Measurements from ENCODE around the gene TMEFF2. TPM values are rescaled to one million over a fixed set of nuclear protein-coding genes. Genes with fewer than 3 reads are reported as not detected.
"Not testable (repeated sequence)": the region's sequence is repeated elsewhere in the genome, so short reads cannot be mapped to it uniquely, and the experiment has no call there.

Gene TMEFF2
- total RNA-seq, 1 donor from 2014 or later: not detected

GRCh38 chr2:191932286-191932685 lies 262.4 kb downstream of the TMEFF2 start:
- DNase-seq (ENCODE audit: low read depth): no peak

- no peak for DNase-seq (ENCODE audit: low read depth)
Observed at GRCh38 chr2:191931329-191931728, 263.4 kb downstream of the TMEFF2 start.

GRCh38 chr2:191930205-191930604 lies 264.5 kb downstream of the TMEFF2 start:
- no peak for DNase-seq (ENCODE audit: low read depth)

GRCh38 chr2:191929288-191929687 lies 265.4 kb downstream of the TMEFF2 start:
- DNase-seq (ENCODE audit: low read depth): no peak

DNA sequence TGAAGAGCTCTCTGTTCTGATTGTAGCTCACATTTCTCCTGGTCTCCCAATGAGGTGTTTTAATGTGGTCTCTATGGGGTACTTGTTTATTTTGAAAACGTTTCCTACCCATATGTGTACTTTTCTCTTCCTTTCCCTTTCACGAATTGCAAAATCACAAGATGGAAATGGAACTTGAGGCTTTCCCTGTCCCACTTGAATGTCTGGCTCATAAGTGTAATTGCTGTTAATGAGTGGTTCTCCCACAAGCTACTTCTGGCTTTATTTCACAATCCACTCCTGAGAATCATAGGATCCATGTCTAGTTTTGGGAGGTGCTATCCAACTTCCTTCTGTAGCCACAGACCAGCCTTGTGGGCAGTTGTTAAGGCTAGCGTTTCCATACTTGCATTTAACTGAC lies 266.7 kb downstream of the TMEFF2 start:
- DNase-seq (ENCODE audit: low read depth): peak; percentile 99

DNA sequence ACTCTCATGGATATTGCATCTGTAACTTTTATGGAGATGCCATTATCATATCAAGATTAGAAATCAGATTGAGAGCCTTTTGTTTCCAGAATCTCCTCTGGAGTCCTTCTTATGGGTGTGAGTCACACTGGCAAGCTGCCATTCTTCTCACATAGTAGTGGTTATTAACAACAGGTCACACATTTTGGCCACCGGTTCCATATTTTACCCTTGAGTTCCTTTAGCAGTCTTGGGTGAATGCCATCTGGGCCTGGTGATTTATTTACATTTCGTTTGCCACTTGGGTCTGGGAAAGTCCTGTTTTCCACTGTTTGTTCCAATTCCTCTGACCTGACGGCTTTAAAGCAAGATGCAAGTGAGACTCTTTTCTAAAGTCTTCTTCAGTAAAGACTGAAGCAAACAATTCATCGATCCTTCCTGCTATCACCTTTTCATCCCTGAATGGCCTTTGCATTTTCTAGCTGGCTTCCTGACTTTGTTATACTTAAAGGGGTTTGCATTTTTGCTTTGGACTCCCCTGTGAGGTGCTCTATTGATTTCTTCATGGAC lies 267.3 kb downstream of the TMEFF2 start:
- DNase-seq (ENCODE audit: low read depth): peak; percentile 100

GRCh38 chr2:191926671-191927070 lies 268.1 kb downstream of the TMEFF2 start:
- no peak for DNase-seq (ENCODE audit: low read depth)

- peak; percentile 87 for DNase-seq (ENCODE audit: low read depth)
Observed at GRCh38 chr2:191923652-191923997, 271.1 kb downstream of the TMEFF2 start.

DNA sequence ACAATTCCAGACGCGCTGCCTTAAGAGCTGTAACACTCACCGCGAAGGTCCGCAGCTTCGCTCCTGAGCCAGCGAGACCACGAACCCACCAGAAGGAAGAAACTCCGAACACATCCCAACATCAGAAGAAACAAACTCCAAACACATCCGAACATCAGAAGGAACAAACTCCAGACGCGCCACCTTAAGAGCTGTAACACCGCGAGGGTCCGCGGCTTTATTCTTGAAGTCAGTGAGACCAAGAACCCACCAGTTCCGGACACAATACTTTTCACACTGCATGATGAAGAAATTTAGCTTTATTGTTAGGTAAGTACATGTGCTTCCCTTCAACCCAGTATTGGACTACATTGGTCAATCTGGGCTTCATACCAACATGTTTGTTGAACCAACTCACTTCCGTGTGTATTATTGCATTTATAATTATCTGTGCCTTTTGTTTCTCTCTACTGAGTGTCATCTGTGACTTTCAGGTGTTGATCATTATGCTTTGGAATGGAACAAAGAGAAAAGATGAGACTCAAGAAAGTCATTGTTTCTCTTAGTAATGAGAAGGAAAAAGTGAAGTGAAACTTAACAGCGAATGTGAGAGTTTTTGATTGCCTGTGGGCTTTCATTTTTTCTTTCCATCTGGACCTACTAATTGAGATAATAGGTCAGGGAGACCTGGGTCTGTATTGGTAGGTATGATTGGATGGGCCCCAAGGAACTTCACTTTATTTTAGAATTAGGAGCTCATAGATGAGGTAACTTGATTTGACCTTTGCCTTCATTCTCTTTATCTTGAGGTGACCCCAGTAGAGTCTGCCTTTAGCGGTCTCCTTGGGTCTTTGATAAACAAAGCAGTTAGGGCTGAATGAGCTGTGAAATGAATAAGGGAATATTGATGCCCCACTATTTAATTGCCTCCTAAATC lies 271.7 kb downstream of the TMEFF2 start:
- no peak for DNase-seq (ENCODE audit: low read depth)

- DNase-seq (ENCODE audit: low read depth): not testable (repeated sequence)
Observed at GRCh38 chr2:191921650-191922049, 273.1 kb downstream of the TMEFF2 start.

GRCh38 chr2:191920502-191920901 lies 274.2 kb downstream of the TMEFF2 start:
- DNase-seq (ENCODE audit: low read depth): no peak

DNA sequence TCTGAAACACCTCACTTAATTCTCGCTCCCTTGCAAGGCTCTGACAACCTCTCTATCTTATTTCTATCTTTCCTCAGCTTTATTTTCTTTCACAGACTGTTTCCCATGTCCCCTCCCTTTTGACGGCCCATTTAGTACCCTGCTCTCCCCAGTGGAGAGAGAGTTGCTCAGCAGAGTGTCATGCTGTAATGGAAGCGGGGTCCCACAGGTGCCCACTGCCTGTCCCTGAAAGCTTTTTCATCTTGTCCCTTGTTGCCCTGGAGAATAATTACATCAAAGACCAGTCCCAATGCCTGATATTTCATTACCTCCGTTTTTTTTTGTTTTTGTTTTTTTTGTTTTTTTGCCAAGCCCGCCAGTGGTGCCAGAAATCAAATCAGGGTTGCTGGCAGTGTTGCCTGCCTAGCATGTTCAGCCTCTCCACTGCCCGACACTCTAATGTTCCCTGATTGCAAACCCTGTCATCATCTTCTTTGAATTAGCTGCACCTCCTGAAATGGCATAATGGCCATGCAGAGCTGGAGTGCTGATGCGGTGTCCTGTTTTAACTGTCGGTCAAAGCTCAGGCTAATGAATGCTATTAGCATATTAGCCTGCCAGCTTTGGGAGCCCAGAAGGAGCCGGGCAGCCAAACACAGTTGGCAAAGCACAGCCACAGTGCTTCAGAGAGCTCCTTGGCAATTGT lies 276.6 kb downstream of the TMEFF2 start:
- no peak for DNase-seq (ENCODE audit: low read depth)

DNA sequence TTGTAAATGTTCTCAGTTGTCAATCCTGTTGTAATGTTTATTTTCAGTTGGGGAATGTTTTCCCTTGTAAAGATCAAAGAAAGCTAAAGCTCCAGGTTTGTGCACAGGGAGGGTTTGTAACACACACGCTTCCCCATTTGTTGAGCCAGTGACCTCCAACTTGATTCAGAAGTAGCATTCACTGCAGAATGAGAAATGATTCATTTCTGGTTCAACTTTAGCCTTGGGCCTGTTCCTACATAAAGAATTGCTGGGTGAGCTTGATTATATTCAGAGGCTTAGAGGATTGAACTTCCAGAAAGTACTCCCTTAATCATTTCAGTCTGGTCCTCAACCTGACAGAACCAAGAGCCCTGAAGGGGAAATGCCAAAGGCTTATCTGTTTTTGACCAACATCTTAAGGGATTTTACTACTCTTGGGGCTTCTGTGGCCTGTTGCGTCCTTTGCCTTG lies 277.3 kb downstream of the TMEFF2 start:
- DNase-seq (ENCODE audit: low read depth): peak; percentile 71

DNA sequence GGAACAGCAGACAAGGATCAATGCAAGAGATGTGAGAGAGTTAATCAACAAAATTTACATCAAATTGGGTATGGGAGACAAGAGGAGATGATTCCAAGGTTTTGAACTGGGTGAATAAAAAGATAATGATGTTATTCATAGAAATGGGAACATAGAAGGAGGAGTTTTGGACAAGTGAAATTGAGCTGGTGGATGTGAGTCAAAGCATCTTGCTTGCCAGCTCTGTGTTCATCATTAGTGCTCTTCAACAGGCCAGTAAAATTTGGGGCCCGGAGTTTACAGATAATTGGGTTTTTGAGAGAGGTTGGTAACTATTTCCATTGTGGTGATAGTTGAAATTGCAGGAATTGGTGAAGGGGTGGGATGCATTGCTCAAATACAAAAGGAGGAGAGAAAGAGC lies 277.9 kb downstream of the TMEFF2 start:
- DNase-seq (ENCODE audit: low read depth): no peak

DNA sequence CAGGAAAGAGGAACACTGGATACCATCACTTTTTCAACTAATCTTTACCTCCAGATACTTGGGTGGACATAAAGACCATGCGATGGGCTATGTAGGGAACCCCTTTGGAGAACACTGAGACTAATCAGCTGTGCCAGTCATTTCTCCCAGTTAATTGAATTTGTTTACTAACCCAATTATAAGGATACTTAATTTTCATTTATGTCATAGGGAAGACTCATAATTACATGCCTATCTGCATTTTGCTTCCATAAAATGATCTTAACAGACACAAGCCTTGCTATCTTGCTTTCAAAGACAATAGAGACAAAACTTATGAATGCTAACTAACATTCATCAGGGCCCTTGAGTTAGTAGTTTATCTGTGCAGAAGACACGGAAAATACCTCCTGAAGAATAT lies 279.0 kb downstream of the TMEFF2 start:
- no peak for DNase-seq (ENCODE audit: low read depth)

DNA sequence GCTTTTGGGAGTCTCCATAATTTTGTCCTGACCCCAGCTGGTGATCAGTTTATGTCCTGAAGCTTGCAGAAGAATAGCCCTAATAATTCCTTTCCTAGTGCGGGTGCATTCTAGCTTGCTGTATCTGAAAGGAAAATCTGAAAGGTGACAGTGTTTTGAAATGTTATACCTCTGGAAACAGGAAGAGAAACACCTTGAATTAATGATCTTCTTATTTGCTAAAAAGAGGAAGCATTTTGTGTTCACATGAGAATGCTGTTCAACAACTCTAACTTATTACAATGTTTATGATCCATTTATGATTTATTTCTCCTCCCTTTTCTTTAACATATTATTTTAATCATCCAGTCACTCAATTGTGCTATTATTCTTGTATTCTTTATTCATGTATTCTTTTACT lies 280.9 kb downstream of the TMEFF2 start:
- DNase-seq (ENCODE audit: low read depth): no peak

- DNase-seq (ENCODE audit: low read depth): no peak
Observed at GRCh38 chr2:191912764-191913163, 282.0 kb downstream of the TMEFF2 start.

- DNase-seq (ENCODE audit: low read depth): peak; percentile 70
Observed at GRCh38 chr2:191910518-191910917, 284.2 kb downstream of the TMEFF2 start.

- DNase-seq (ENCODE audit: low read depth): no peak
Observed at GRCh38 chr2:191908874-191909273, 285.9 kb downstream of the TMEFF2 start.

- DNase-seq (ENCODE audit: low read depth): no peak
Observed at GRCh38 chr2:191907545-191907944, 287.2 kb downstream of the TMEFF2 start.

DNA sequence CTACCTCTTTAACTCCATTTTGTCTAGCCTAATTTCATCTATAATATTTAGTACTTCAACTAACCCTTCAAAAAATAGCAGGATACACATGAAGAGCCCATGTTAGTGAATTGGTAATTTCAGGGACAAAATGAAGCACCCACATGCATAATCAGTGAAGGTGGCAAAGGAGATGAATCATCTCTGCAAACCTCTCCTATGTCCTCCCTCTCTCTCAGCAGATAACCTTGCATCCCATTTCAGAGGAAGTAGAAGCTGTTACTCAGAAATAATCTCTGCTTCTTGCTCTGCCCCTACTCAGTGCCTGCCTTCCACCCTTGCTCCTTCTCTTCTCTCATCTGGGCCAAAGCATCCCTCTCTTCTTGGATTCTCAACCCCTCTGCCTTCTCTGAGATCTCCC lies 287.6 kb downstream of the TMEFF2 start:
- no peak for DNase-seq (ENCODE audit: low read depth)

- DNase-seq (ENCODE audit: low read depth): no peak
Observed at GRCh38 chr2:191905336-191905735, 289.4 kb downstream of the TMEFF2 start.

- no peak for DNase-seq (ENCODE audit: low read depth)
Observed at GRCh38 chr2:191901031-191901430, 293.7 kb downstream of the TMEFF2 start.

Measured in renal cortical epithelial cell (primary cell).